Measurements from ENCODE around the gene TEAD4. TPM values are rescaled to one million over a fixed set of nuclear protein-coding genes. Genes with fewer than 3 reads are reported as not detected.

Gene TEAD4
- total RNA-seq, 4 donors from 2014 or later = 14.8 to 34.3 (median 23.4) TPM

DNA sequence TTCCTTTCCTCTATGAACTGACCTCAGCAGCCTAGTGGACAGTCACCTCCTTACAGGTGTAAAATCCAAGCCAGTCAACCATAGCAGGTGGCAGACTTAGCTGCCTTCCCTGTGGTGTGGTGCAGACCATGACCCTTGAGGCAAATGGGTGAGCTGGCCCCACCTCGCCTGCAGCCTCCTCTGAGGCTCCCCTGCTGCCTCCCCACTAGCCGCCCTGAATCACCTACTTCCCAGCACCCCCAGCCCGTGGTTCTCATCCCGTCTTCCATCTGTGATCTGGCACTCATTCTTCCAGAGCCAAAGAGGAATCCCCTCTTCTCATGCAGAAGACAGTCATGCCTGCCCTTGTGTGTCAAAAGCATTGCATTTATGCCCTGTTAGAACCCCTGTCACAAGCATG is 83.6 kb downstream of the TEAD4 start:
- intact Hi-C loops (cut with DNase I; ENCODE audit: low total_unique reads) = no loop called here
- TF ChIP-seq, protein P1, sequence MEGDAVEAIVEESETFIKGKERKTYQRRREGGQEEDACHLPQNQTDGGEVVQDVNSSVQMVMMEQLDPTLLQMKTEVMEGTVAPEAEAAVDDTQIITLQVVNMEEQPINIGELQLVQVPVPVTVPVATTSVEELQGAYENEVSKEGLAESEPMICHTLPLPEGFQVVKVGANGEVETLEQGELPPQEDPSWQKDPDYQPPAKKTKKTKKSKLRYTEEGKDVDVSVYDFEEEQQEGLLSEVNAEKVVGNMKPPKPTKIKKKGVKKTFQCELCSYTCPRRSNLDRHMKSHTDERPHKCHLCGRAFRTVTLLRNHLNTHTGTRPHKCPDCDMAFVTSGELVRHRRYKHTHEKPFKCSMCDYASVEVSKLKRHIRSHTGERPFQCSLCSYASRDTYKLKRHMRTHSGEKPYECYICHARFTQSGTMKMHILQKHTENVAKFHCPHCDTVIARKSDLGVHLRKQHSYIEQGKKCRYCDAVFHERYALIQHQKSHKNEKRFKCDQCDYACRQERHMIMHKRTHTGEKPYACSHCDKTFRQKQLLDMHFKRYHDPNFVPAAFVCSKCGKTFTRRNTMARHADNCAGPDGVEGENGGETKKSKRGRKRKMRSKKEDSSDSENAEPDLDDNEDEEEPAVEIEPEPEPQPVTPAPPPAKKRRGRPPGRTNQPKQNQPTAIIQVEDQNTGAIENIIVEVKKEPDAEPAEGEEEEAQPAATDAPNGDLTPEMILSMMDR (IDR thresholded peaks at IDR 0.05) = no peak
- TF ChIP-seq POLR2A (IDR thresholded peaks at IDR 0.05) = no peak
- no peak overlapping the region for H3K4me3 ChIP-seq (ENCODE audit: low read depth, poor library complexity, severe bottlenecking)
- WGBS, 2 donors = 85 to 88% methylated on average over 4 of the region's 4 CpGs
- no peak for DNase-seq (ENCODE audit: low spot score in 2 of 2)

DNA sequence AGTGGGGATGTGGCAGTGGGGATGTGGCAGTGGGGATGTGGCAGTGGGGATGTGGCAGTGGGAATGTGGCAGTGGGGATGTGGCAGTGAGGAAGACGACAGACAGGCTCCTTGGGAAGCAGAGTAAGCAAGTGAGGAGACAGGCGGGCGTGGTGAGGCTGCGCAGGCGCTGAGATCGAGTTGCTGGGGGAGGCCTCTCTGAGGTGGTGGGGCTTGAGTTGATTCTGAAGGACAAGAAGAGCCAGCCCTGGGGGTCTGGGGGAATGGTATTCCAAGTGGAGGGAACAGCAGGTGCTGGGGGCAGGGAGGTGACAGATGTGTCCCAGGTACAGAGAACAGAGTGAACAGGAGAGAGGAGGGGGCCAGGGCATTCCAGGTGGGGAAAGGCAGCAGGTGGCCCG is 84.2 kb downstream of the TEAD4 start:
- intact Hi-C loops (cut with DNase I; ENCODE audit: low total_unique reads) = no loop called here
- WGBS, 2 donors = 86 to 95% methylated on average over 7 of the region's 7 CpGs
- no peak overlapping the region for H3K4me3 ChIP-seq (ENCODE audit: low read depth, poor library complexity, severe bottlenecking)
- DNase-seq (ENCODE audit: low spot score in 2 of 2) = no peak
- TF ChIP-seq POLR2A (IDR thresholded peaks at IDR 0.05) = no peak
- TF ChIP-seq, protein P1 (IDR thresholded peaks at IDR 0.05) = no peak

DNA sequence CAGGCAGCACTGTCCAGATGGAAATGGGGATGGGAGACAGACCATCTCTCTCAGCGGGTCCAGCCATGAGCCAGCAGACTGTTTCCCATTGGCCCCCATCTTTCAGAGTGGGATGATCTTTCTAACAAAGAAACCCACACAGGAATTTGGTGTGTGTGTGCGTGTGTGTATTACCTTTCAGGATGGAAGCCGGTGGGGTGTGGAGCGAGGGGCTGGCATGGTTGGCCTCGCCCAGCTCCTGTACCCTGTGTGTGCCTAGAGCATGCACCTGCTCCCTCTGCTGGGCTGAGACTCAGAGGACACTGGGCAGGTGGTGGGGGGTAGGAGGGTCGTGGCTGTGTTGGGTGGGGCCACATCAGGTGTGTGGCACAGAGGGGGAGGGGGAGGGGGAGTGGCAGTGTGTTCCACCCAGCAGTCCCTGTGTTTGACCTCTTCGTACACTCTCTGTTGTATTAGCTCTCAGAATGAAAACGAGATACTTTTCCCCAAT is 85.0 kb downstream of the TEAD4 start:
- intact Hi-C loops (cut with DNase I; ENCODE audit: low total_unique reads) = no loop called here
- no peak for DNase-seq (ENCODE audit: low spot score in 2 of 2)
- 81 to 83% methylated on average over 8 of the region's 8 CpGs for WGBS, 2 donors
- TF ChIP-seq, protein P1 (IDR thresholded peaks at IDR 0.05) = no peak
- no peak for TF ChIP-seq POLR2A (IDR thresholded peaks at IDR 0.05)
- H3K4me3 ChIP-seq (ENCODE audit: low read depth, poor library complexity, severe bottlenecking) = no peak overlapping the region

DNA sequence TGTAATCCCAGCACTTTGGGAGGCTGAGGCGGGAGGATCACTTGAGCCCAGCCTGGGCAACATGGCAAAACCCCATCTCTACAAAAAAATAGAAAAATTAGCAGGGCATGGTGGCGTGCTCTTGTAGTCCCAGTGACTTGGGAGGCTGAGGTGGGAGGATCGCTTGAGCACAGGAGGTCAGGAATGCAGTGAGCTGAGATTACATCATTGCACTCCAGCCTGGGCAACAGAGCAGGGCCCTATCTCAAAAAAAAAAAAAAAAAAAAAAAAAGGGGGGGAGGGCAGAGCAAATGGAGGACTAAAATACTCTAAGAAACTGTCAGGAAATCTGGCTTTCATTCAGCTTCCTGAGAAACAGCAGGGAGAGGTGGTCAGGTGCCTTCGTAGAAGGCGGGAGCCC is 86.3 kb downstream of the TEAD4 start:
- H3K4me3 ChIP-seq (ENCODE audit: low read depth, poor library complexity, severe bottlenecking) = no peak overlapping the region
- DNase-seq (ENCODE audit: low spot score in 2 of 2) = no peak
- 88 to 95% methylated on average over 5 of the region's 5 CpGs for WGBS, 2 donors
- intact Hi-C loops (cut with DNase I; ENCODE audit: low total_unique reads) = no loop called here
- TF ChIP-seq POLR2A (IDR thresholded peaks at IDR 0.05) = no peak
- TF ChIP-seq, protein P1 (IDR thresholded peaks at IDR 0.05) = no peak

DNA sequence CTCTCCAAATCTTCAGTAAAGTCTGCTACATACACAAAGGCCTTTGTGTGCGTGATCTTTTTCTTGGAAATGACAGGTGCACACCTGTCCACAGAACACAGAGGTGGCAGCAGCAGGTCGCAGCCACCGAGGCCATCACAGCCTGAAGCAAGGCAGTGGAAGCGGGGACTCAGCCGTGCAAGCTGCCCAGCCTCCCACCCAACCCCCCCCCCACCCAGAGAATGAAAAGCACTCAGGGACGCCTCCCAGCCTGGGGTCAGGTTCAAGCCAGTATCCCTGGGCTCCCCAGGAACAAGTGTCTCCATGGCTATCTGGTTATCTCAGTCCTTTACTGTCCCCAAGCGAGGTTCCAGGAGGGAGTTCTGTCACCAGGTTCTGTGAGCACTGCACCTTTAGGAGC is 86.8 kb downstream of the TEAD4 start:
- 78 to 86% methylated on average over 7 of the region's 7 CpGs for WGBS, 2 donors
- TF ChIP-seq, protein P1 (IDR thresholded peaks at IDR 0.05) = no peak
- TF ChIP-seq POLR2A (IDR thresholded peaks at IDR 0.05) = no peak
- intact Hi-C loops (cut with DNase I; ENCODE audit: low total_unique reads) = no loop called here
- no peak overlapping the region for H3K4me3 ChIP-seq (ENCODE audit: low read depth, poor library complexity, severe bottlenecking)
- DNase-seq (ENCODE audit: low spot score in 2 of 2) = no peak
